Heart right ventricle (tissue), 16 donors: ENCODE results near the gene CRACR2B. TPM values are rescaled to one million over a fixed set of nuclear protein-coding genes. Genes with fewer than 3 reads are reported as not detected.

Experiments used
- ATAC-seq, 8 donors: fragments of 200-7000 bp; cut with Tn5 transposase; one replicate each; pipeline ENCODE4 v1.9.1; 2020; ENCODE audit warnings: mild to moderate bottlenecking in 8 of 8, moderate library complexity in 8 of 8, moderate number of reproducible peaks in 1 of 8
- DNase-seq, 2 donors: peaks; one replicate each; pipeline ENCODE4 v3.0.0-alpha.2; 2020
- H3K27ac ChIP-seq, 10 donors: fragments of 200-600 bp; sonication (generic) in 2 of 10; one replicate each; pipeline versions ENCODE4 v1.5.0 to v1.8.0; 2020 to 2022; ENCODE audit warnings: mild to moderate bottlenecking in 3 of 10
- H3K27me3 ChIP-seq, 7 donors: fragments of 200-600 bp; one replicate each; pipeline ENCODE4 v1.8.0; 2021 to 2022; ENCODE audit warnings: mild to moderate bottlenecking in 2 of 7
- H3K36me3 ChIP-seq, 9 donors: fragments of 200-600 bp; sonication (generic) in 1 of 9; one replicate each; pipeline versions ENCODE4 v1.5.0 to v1.8.0; 2020 to 2022; ENCODE audit warnings: mild to moderate bottlenecking in 2 of 9
- H3K4me1 ChIP-seq, 9 donors: fragments of 200-600 bp; sonication (generic) in 1 of 9; one replicate each; pipeline versions ENCODE4 v1.5.0 to v1.8.0; 2020 to 2022; ENCODE audit warnings: mild to moderate bottlenecking in 4 of 9
- H3K4me3 ChIP-seq, 10 donors: fragments of 200-600 bp; sonication (generic) in 2 of 10; one replicate each; pipeline versions ENCODE4 v1.5.0 to v1.8.0; 2020 to 2022; ENCODE audit warnings: mild to moderate bottlenecking in 7 of 10, moderate library complexity in 2 of 10
- H3K9me3 ChIP-seq, 11 donors: fragments of 200-600 bp in 10 of 11; sonication (generic) in 2 of 11; one replicate each; pipeline versions ENCODE4 v1.5.0 to v1.8.0; 2013 to 2022; ENCODE audit warnings: mild to moderate bottlenecking in 2 of 11, control low read depth in 1 of 11, moderate library complexity in 1 of 11
- WGBS, 2 donors: extraction: QIAGEN DNeasy Blood & Tissue Kit; methylation state at CpG; one replicate each; pipeline ENCODE4 v1.1.7; 2013; ENCODE audit warnings: inconsistent platforms in 1 of 2; 5-methylcytosine and 5-hydroxymethylcytosine counted together
- intact Hi-C, 10 donors: fragments of 100-400 bp; cut with DNase I; formaldehyde crosslinking; loops; one replicate each; pipeline versions ENCODE4 v1.11.1 to v1.14.2; 2022
- polyA plus RNA-seq, 2 donors: library from polyadenylated mRNA; stranded (reverse); fragments of 200-250 nt; gene quantifications; one replicate each; pipeline ENCODE4 v1.2.3, GENCODE V29; 2013
- total RNA-seq, 10 donors: library from RNA; stranded (reverse); fragmentation: NEBNext Ultra II Directional in 3 of 10; extraction: Animal tissue kit (Norgen Biotek cat#: 25700) in 3 of 10; gene quantifications; one replicate each; pipeline versions ENCODE4 v1.2.1 to v1.2.4, GENCODE V29; 2021 to 2023
- TF ChIP-seq, protein P1 (sequence below), 9 donors: fragments of 200-600 bp; sonication (generic) in 2 of 9; IDR thresholded peaks; one replicate each; pipeline versions ENCODE4 v1.5.0 to v1.8.0; 2021 to 2022; ENCODE audit warnings: antibody characterized with exemption in 9 of 9, mild to moderate bottlenecking in 5 of 9, moderate library complexity in 1 of 9
- donor health status: Arrhythmogenic right ventricular cardiomyopathy.
- donor health status: ischemic (EF 13 %, LVEDD 7.1; RV severe dilation, severe dysfunction).
- donor health status: healthy with polysubstance abuse.
- donor health status: DM: no; HTN: yes; CAD: no.
- donor health status: DM: no; HTN: no; CAD: no.
- donor health status: ischemic (EF 25% LVEDD 6.9; RV normal size, moderate dysfunction).
- donor health status: ischemic (EF 25% LVEDD 5.7; RV mildly dilated, moderate dysfunction).
- donor health status: healthy.
- donor health status: DM: yes; HTN: yes; CAD: no.
- donor health status: Ischemic cardiomyopathy.
- donor health status: ischemic (EF 35%, LVEDD 5.7; RV mildly dilated, moderate dysfunction).
- donor health status: nonischemic (EF 11% LVEDD 7.7; RV severe dilation, severe dysfunction).
- donor health status: DM: yes; HTN: yes; CAD: no.
- donor health status: PGD.
- donor health status: ischemic (EF 29% LVEDD 5.4; RV normal size, mild dysfunction).
- donor health status: nonischemic (EF 23%, LVEDD 6.1; RV moderate dilation, normal function).

CRACR2B gene
- total and polyA plus RNA-seq, 12 donors: 11.4 to 72.3 (median 17.0) TPM

DNA sequence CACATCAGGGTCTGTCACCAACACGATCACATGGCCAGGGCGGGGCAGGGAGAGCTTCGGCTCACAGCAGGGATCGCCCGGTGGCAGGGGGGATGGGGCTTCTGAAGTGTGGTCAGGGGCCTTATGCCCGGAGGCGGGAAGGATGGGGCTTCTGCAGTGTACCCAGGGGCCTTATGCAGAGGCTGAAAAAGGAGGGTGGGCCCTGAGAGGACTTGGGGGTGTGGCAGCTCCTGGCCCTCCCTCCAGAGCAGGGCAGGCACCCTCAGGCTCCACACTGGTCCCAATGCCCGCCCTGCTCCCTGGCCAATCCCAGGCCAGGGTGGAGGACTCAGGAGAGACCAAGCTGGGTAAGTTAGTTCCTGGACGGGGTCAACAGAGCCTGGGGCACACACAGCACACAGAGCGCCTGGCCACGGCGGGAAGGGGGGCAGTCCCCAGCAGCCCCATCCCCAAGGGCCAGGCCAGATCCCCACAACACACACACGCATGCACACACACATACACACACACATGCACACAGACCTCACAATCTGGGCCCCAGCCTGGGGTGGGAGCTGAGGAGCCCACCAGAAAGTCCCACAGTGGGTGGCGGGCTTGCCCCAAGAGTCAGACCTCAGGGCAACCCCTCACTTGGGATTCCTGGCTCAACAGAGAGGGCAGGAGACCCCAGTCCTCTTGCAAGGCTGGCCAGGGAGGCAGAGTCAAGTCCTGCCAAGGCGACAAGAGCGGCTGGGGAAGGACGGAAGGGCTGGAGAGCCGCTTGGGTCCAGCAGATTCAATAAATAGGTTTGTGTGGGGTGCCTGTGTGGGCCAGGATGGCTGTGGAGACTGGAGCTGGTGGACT lies 36.8 kb upstream of the CRACR2B start:
- no peak overlapping the region for H3K4me3 ChIP-seq
- peak in 1 of 2 donors; percentile 13 for DNase-seq
- no peaks in the 10 kb centered on the region for H3K9me3 ChIP-seq
- TF ChIP-seq, protein P1, sequence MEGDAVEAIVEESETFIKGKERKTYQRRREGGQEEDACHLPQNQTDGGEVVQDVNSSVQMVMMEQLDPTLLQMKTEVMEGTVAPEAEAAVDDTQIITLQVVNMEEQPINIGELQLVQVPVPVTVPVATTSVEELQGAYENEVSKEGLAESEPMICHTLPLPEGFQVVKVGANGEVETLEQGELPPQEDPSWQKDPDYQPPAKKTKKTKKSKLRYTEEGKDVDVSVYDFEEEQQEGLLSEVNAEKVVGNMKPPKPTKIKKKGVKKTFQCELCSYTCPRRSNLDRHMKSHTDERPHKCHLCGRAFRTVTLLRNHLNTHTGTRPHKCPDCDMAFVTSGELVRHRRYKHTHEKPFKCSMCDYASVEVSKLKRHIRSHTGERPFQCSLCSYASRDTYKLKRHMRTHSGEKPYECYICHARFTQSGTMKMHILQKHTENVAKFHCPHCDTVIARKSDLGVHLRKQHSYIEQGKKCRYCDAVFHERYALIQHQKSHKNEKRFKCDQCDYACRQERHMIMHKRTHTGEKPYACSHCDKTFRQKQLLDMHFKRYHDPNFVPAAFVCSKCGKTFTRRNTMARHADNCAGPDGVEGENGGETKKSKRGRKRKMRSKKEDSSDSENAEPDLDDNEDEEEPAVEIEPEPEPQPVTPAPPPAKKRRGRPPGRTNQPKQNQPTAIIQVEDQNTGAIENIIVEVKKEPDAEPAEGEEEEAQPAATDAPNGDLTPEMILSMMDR (IDR thresholded peaks at IDR 0.05): no peak
- intact Hi-C loops: no loop called here
- ATAC-seq: no peak
- peaks cover 0 to 24% (median 0%) of the 10 kb centered on the region in 9 donors for H3K36me3 ChIP-seq
- WGBS, 2 donors: 66 to 74% methylated on average over 18 of the region's 18 CpGs
- H3K4me1 ChIP-seq: peaks cover 5 to 20% (median 10%) of the 10 kb centered on the region in 9 donors
- H3K27ac ChIP-seq: no peak overlapping the region
- peaks cover 0 to 31% (median 25%) of the 10 kb centered on the region in 7 donors for H3K27me3 ChIP-seq

DNA sequence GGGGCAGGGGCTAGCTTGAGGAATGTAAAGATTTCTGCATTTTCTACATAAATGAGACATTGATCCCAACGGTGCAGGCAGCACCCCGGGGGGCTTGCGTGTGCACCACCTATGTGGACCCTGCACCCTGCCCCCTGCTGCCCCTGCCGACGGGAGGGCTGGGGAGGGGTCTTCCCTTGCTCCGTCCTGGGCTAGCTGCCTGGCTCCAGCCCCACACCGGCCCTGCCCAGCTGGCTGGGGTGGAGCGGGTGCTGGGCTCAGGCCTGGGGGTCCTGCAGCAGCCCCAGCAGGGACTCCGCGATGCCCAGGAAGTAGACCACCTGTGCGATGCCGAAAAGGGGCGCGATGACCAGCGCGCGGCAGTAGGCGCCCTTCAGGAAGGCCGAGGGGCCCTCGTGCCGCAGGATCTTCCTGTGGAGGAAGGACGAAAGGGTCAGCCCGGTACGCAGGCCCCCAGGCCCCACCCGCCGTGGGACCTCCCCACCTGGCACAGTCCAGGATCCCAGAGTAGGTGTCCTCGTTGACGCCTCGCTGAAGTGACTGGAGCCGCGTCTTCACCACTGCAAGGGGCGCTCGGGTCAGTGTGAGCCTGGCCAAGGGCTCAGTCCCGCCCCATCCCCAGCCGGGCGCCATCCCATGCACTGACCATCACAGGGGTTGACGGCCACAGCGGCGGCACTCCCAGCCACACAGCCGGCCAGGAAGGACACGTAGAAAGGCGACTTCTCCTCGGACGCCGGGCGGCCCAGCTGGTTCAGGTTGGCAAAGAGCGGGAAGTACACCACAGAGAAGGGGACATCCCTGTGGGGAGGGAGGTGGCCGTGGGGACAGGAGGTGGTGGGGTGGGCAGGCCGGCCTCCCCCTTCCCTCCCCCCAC lies 35.8 kb upstream of the CRACR2B start:
- no peak for ATAC-seq
- DNase-seq: peak in 1 of 2 donors; percentile 15
- Histone ChIP-seq H3K36me3 (peaks cover 0 to 24% (median 0%) of the 10 kb centered on the region in 9 donors), H3K4me3 (no peak overlapping the region), H3K4me1 (peaks cover 13 to 28% (median 17%) of the 10 kb centered on the region in 9 donors), H3K27me3 (peaks cover 0 to 31% (median 25%) of the 10 kb centered on the region in 7 donors), H3K9me3 (no peaks in the 10 kb centered on the region), H3K27ac (no peak overlapping the region)
- 94% methylated on average over 44 to 49 of the region's 49 CpGs for WGBS, 2 donors
- intact Hi-C loops: no loop called here
- TF ChIP-seq, protein P1 (IDR thresholded peaks at IDR 0.05): no peak

DNA sequence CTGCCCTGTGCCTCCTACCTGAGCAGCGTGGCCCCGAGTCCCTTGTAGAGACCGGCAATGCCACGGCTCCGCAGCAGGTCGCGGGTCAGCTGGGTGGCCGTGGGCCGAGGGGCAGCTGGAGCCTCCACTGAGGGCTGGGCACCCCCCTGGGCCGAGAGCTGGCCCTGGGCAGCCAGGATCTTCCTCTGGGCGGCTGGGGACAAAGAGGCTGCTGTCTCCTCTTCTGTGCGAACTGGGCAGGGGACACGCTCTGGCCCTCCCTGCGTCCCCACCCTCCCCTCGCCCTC lies 35.2 kb upstream of the CRACR2B start:
- ATAC-seq: no peak

DNA sequence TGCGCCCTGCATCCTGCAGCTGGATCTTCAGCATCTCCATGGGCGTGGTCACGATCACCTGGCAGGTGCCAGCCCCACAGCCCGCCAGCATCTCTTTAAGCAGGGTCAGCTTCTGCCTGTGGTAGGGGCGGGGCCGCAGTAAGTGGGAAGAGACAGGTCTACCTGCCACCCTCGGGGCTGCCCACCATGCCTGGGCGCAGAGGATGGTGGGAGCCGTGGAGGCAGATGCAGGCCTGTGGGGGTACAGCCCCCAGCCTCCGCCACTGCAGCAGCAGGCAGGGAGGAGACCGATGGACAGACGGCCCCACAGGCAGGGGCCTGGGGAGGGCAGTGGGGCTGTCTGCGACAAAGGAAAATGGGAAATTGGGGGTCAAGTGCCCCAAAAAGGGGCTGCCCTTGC lies 34.8 kb upstream of the CRACR2B start:
- intact Hi-C loops: no loop called here
- no peak overlapping the region for H3K27ac ChIP-seq
- ATAC-seq: no peak
- peaks cover 0 to 29% (median 22%) of the 10 kb centered on the region in 7 donors for H3K27me3 ChIP-seq
- H3K4me1 ChIP-seq: peaks cover 17 to 37% (median 25%) of the 10 kb centered on the region in 9 donors
- H3K9me3 ChIP-seq: no peaks in the 10 kb centered on the region
- no peak overlapping the region for H3K4me3 ChIP-seq
- TF ChIP-seq, protein P1 (IDR thresholded peaks at IDR 0.05): no peak
- DNase-seq: peak in 1 of 2 donors; percentile 10
- H3K36me3 ChIP-seq: peaks cover 0 to 24% (median 0%) of the 10 kb centered on the region in 9 donors
- 93 to 98% methylated on average over 13 of the region's 13 CpGs for WGBS, 2 donors

More for the DNA sequence above, 35.2 kb upstream of the CRACR2B start:
- 95 to 96% methylated on average over 7 to 15 of the region's 15 CpGs for WGBS, 2 donors
- TF ChIP-seq, protein P1 (IDR thresholded peaks at IDR 0.05): no peak
- peaks cover 0 to 31% (median 25%) of the 10 kb centered on the region in 7 donors for H3K27me3 ChIP-seq
- peaks cover 17 to 34% (median 23%) of the 10 kb centered on the region in 9 donors for H3K4me1 ChIP-seq
- H3K27ac ChIP-seq: no peak overlapping the region
- no peak for DNase-seq
- H3K36me3 ChIP-seq: peaks cover 0 to 24% (median 0%) of the 10 kb centered on the region in 9 donors
- intact Hi-C loops: no loop called here
- no peaks in the 10 kb centered on the region for H3K9me3 ChIP-seq
- no peak overlapping the region for H3K4me3 ChIP-seq
